NCI-H2081 (cell line): ENCODE results near the gene GPHN.

ENCODE experiments used
- DNase-seq, 2 experiments: peaks; one replicate each; lab custom pipeline; 2025; lab: John Stamatoyannopoulos, UW

Gene GPHN

GRCh38 chr14:67167420-67168109, 659.6 kb downstream of the GPHN start:
- DNase-seq: no peak

DNA sequence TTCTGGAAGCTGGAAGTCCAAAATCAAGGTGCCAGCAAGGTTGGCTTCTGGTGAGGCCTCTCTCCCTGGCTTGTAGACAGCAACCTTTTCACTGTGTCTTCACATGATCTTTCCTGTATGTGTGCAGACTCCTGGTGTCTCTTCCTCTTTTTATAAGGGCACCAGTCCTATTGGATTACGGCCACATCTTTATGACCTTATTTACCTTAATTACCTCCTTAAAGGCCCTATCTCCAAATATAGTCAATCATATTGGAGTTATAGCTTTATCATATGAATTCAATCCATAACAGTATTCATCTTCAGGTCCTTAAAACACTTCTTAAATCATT, 660.1 kb downstream of the GPHN start:
- DNase-seq: no peak

- DNase-seq: no peak
Observed at GRCh38 chr14:67170660-67171059, 662.7 kb downstream of the GPHN start.

DNA sequence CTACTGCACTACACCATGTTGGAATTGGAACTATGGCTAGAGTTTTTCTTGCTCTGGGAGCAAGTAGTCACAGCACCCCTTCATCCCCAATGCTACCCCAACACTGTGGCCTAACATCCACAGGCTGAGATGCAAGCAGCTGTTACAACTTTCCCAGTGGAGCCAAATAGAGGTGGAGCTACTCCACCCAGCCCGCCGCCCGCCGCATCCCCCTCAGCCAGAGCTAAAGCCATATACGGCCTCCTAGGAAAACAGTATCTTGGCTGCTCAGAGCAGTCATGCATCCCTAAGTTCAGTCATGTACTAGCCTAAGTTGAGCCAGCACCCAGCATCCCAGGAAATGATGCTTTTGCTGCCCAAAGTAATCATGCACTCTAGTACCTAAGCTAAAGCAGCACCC, 664.1 kb downstream of the GPHN start:
- DNase-seq: no peak

GRCh38 chr14:67172520-67172919, 664.6 kb downstream of the GPHN start:
- DNase-seq: no peak

GRCh38 chr14:67173719-67174118, 665.8 kb downstream of the GPHN start:
- no peak for DNase-seq

GRCh38 chr14:67186172-67186768, 678.3 kb downstream of the GPHN start:
- DNase-seq: no peak

DNA sequence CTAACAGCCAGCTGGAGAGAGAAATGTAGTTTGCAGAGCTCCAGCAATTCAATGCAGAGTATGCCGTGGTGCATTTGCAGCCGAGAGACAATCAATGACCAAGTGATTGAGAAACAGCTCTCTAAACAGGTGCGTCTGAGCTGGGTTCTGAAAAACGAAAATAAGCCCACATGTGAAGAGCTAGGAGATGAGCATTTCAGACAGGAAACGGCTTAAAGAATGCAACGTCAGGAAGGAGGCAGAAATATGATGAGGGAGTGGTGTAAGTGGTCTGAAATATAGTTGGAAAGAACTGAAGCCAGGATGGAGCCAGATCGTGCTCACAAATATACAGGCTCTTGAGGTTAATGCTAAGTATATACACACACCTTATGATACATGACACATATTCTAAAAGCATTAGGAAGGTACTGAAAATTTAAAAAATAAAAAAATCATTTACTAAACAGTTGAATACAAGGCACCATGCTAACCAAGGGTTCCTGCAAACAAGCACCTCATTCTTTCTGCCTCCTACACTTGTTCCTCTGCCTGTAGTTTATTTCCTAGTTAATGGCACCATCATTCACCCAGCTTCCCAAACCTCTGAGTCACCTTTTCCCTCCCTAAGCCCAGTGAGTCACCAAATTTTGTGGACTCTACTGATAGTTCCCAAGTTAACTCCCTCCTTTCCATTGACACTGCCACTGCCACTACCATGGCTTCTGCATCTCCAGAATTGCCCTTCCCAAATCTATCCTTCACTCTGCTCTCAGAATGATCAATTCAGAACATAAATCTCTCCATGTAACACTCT, 679.0 kb downstream of the GPHN start:
- DNase-seq: no peak

- DNase-seq: no peak
Observed at GRCh38 chr14:67187826-67188225, 679.9 kb downstream of the GPHN start.

GRCh38 chr14:67188326-67188725, 680.4 kb downstream of the GPHN start:
- DNase-seq: no peak

- DNase-seq: no peak
Observed at GRCh38 chr14:67191768-67192290, 683.9 kb downstream of the GPHN start.

- no peak for DNase-seq
Observed at GRCh38 chr14:67192366-67192765, 684.4 kb downstream of the GPHN start.

GRCh38 chr14:67195279-67195678, 687.3 kb downstream of the GPHN start:
- DNase-seq: no peak

DNA sequence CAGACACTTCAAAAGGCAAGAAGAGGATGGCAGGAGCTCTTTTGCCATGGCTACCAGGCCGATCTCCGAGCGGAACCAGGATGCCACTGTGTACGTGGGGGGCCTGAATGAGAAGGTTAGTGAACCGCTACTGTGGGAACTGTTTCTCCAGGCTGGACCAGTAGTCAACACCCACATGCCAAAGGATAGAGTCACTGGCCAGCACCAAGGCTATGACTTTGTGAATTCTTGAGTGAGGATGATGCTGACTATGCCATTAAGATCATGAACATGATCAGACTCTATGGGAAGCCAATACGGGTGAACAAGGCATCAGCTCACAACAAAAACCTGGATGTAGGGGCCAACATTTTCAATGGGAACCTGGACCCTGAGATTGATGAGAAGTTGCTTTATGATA, 691.1 kb downstream of the GPHN start:
- no peak for DNase-seq

DNA sequence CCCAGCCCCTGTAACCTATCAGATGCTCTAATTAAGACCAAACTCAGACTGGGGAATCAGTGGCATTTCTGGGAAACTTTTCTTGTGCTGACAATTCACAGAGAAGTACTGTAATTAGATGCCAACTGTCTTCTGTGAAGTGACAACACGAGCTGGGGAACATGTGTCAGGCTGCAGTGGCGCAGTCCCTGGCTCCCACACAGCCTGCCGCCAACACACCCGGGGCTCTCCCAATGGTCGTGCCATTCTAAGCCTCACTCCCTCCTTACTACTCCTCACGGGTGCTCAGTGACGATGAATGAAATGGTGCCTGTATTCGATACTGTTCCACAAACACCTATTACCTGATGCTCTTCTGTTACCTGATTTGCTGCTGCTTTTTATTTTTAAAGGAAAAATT, 699.9 kb downstream of the GPHN start:
- DNase-seq: no peak

GRCh38 chr14:67218126-67218525, 710.2 kb downstream of the GPHN start:
- no peak for DNase-seq

DNA sequence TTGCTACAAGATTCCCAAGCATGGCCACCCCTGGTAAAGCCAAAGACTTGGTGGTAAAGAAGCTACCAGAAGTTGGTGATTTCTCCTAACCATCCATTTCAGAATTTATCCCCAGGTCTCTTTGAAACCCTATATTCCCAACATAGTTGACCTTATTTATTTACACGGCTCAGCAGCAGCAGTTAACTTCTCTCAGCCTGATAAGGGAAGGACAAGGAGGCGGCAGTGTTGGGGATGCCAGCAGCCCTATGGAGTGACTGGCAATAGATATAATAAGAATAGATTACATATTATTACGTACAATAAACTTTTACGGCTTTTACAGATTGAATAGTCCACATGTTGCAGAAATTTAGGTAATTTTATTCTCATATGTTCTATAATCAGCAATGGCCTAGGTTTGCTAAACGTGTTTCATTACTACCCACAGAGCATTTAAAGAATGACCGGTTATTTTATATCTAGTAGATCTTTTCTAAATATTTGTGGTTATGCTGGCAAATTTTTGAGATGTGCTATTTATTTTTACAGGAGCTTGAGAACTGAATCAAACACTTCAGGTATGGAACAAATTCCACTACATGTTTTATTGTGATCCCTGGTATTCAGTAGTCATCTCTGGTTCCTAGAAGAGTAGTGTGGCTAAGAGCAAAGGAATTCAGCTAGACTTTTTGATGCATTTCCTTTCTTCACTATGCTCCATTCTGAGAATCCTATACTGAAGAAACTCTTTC, 713.5 kb downstream of the GPHN start:
- DNase-seq: no peak

DNA sequence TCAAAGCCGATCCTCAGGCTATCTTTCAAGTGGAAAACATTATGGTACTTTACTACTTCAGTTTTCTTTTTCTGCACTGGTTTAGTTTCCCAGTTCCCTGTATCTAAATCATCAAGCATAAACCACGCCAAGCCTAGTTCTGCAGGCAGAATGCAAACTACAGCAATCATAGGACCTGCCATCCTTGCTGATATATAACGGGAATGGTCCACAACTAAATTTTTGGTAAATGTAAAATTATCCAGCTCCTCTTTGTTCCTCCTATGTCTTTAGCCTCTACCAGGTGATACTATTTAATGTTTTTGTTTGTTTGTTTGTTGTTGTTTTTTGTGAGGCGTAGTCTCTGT, 714.0 kb downstream of the GPHN start:
- no peak for DNase-seq

DNA sequence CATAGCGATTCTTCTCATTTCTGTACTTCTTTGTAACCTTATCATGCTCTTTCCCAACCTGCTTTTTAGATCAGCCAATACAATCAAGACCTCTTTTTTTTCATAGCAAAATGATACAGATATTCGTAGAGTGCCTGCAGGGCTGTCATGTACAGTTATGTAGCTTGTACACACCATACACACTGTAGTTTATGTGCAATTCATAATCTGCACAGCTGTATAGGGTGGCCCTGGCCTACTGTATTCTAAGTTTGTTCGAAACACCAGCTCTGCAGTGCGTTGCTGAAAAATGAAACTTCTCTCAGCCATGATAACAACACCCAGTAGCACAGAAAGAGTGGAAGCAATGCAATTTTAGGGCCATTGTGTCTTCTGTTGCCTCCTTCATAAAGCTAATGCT, 717.6 kb downstream of the GPHN start:
- DNase-seq: no peak

DNA sequence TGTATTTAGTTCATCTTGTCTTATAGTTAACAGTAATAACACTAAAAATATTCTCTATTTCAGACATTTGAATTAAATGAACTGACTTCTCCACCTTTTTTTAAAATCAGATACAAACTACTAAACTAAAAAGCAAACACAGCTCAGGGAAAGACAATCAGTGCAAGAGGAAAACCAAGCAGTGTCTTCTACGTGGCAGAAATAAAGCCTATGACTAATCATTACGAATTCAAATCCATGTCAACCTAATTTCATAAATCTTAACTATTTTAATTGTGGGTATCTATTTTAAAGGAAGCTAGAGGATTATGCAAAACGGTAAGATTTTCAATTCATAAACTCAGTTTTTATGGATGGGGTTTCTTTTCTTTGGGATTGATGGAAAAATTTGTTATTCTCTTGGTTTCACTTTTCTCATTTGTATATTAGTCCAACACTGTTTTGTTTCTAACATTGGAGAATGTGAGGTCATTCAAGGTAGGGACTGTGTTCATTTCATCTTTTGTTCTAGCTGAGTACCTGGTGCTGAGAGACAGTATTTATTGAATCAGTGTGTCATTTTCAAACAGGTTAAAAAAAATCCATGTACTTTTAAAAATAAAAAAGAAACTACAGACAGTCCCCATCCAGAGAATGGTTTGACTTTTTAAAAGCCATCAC, 720.5 kb downstream of the GPHN start:
- DNase-seq: no peak
